ENCODE measurements around the gene OR5M3.

The OR5M3 gene

DNA sequence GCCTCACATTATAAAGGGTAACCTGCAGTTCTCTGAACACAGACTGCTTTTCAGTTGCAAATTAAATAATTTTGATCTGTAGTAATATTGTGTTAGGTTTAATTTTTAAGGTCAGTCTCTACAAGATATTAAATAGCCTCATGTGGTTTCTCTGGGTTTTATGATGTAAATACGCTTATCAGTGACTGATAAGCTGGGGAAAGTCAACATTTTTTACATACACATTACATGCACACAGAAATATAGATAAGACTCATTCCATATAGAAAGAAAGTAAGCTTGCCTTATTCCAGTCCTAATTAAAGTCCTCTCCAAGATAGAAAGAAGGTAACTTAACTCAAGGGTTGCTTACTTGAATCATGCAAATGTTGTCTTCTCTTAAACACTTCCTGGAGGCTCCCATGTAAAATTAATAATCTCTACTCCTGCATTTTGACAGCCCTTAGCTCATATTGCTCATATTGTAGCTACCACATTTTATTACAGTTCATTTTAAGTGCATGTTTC lies 1.6 kb upstream of the OR5M3 start:
- no peak overlapping the region for H3K14ac ChIP-seq (ENCODE audit: low read length)
- H3K27ac ChIP-seq (ENCODE audit: low read depth, low read length): no peak overlapping the region
- no peaks in the 10 kb centered on the region for H3K27me3 ChIP-seq (ENCODE audit: insufficient read depth, low read length)
- no peaks in the 10 kb centered on the region for H3K4me1 ChIP-seq (ENCODE audit: control insufficient read depth in 1 of 2, insufficient read depth in 2 of 2, low read length in 2 of 2)
- H3K18ac ChIP-seq (ENCODE audit: low read length): no peak overlapping the region
- no peak overlapping the region for H3K23ac ChIP-seq (ENCODE audit: low read length)
- no peak overlapping the region for H3K4me3 ChIP-seq (ENCODE audit: low read depth, low read length)
- H4K12ac ChIP-seq (ENCODE audit: low read depth, low read length): no peak overlapping the region
- H2BK5ac ChIP-seq (ENCODE audit: low read depth, low read length, poor library complexity): no peak overlapping the region
- no CpG with 5 or more reads among the region's 1 CpG for WGBS (ENCODE audit: extremely low coverage, insufficient coverage, insufficient read length)
- H3K36me3 ChIP-seq (ENCODE audit: control insufficient read depth in 1 of 2, insufficient read depth in 2 of 2, low read length in 2 of 2): no peaks in the 10 kb centered on the region
- no peak for DNase-seq
- H2BK12ac ChIP-seq (ENCODE audit: low read length): no peak overlapping the region
- H3K79me2 ChIP-seq (ENCODE audit: control insufficient read depth, insufficient read depth, low read length, poor library complexity): no peaks in the 10 kb centered on the region
- no peaks in the 10 kb centered on the region for H3K79me1 ChIP-seq (ENCODE audit: low read length)
- H2BK120ac ChIP-seq (ENCODE audit: insufficient read depth, low read length, poor library complexity): no peak overlapping the region
- no peaks in the 10 kb centered on the region for H3K9me3 ChIP-seq (ENCODE audit: insufficient read depth, low read depth, low read length)
- no peak overlapping the region for H4K8ac ChIP-seq (ENCODE audit: low read depth, low read length)
- H3K4ac ChIP-seq (ENCODE audit: low read depth, low read length): no peak overlapping the region
- no peak overlapping the region for H2AFZ ChIP-seq (ENCODE audit: insufficient read depth, low read length, poor library complexity)
- no peak overlapping the region for H3K9ac ChIP-seq (ENCODE audit: low read length)
- H2AK5ac ChIP-seq (ENCODE audit: low read length): no peak overlapping the region
- H4K91ac ChIP-seq (ENCODE audit: low read depth, low read length): no peak overlapping the region
- H3K4me2 ChIP-seq (ENCODE audit: low read length): no peak overlapping the region

GRCh38 chr11:56457076-56457475 lies 16.1 kb downstream of the OR5M3 start:
- no peak overlapping the region for H3K23ac ChIP-seq (ENCODE audit: low read length)
- H2BK5ac ChIP-seq (ENCODE audit: low read depth, low read length, poor library complexity): no peak overlapping the region
- H3K27me3 ChIP-seq (ENCODE audit: insufficient read depth, low read length): no peaks in the 10 kb centered on the region
- no peak for DNase-seq
- no peak overlapping the region for H3K9ac ChIP-seq (ENCODE audit: low read length)
- no CpG with 5 or more reads among the region's 1 CpG for WGBS (ENCODE audit: extremely low coverage, insufficient coverage, insufficient read length)
- H4K12ac ChIP-seq (ENCODE audit: low read depth, low read length): no peak overlapping the region
- H3K14ac ChIP-seq (ENCODE audit: low read length): no peak overlapping the region
- H3K27ac ChIP-seq (ENCODE audit: low read depth, low read length): no peak overlapping the region
- no peak overlapping the region for H3K4me3 ChIP-seq (ENCODE audit: low read depth, low read length)
- no peak overlapping the region for H3K4me2 ChIP-seq (ENCODE audit: low read length)
- no peaks in the 10 kb centered on the region for H3K4me1 ChIP-seq (ENCODE audit: control insufficient read depth in 1 of 2, insufficient read depth in 2 of 2, low read length in 2 of 2)
- no peak overlapping the region for H4K8ac ChIP-seq (ENCODE audit: low read depth, low read length)
- H2BK120ac ChIP-seq (ENCODE audit: insufficient read depth, low read length, poor library complexity): no peak overlapping the region
- H3K4ac ChIP-seq (ENCODE audit: low read depth, low read length): no peak overlapping the region
- H3K18ac ChIP-seq (ENCODE audit: low read length): no peak overlapping the region
- no peaks in the 10 kb centered on the region for H3K9me3 ChIP-seq (ENCODE audit: insufficient read depth, low read depth, low read length)
- H3K79me2 ChIP-seq (ENCODE audit: control insufficient read depth, insufficient read depth, low read length, poor library complexity): no peaks in the 10 kb centered on the region
- H2AK5ac ChIP-seq (ENCODE audit: low read length): no peak overlapping the region
- H2BK12ac ChIP-seq (ENCODE audit: low read length): no peak overlapping the region
- H3K79me1 ChIP-seq (ENCODE audit: low read length): no peaks in the 10 kb centered on the region
- no peak overlapping the region for H2AFZ ChIP-seq (ENCODE audit: insufficient read depth, low read length, poor library complexity)
- H4K91ac ChIP-seq (ENCODE audit: low read depth, low read length): no peak overlapping the region
- no peaks in the 10 kb centered on the region for H3K36me3 ChIP-seq (ENCODE audit: control insufficient read depth in 1 of 2, insufficient read depth in 2 of 2, low read length in 2 of 2)

DNA sequence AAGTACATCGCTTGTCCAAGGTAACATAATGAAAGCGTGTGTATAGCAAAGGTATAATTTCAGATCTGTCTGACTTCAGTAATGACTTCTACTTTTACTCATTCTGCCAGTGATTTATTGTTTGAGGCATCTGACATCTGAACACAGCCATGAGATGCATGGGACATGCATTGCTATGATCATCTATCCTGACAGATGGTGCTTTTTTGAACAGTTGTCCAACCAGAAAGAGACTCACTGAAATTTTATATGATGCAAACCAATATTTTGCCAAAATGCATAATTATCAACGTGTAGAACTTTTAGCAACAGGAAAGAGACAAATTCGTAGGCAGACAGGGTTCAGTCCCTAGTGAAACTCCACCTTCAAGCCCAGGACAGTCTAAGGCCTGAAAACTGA lies 19.6 kb downstream of the OR5M3 start:
- H3K9me3 ChIP-seq (ENCODE audit: insufficient read depth, low read depth, low read length): no peaks in the 10 kb centered on the region
- H3K4ac ChIP-seq (ENCODE audit: low read depth, low read length): no peak overlapping the region
- no peak overlapping the region for H3K23ac ChIP-seq (ENCODE audit: low read length)
- no peak overlapping the region for H4K91ac ChIP-seq (ENCODE audit: low read depth, low read length)
- H3K18ac ChIP-seq (ENCODE audit: low read length): no peak overlapping the region
- H3K79me2 ChIP-seq (ENCODE audit: control insufficient read depth, insufficient read depth, low read length, poor library complexity): no peaks in the 10 kb centered on the region
- no peaks in the 10 kb centered on the region for H3K36me3 ChIP-seq (ENCODE audit: control insufficient read depth in 1 of 2, insufficient read depth in 2 of 2, low read length in 2 of 2)
- H3K14ac ChIP-seq (ENCODE audit: low read length): no peak overlapping the region
- no peak overlapping the region for H4K8ac ChIP-seq (ENCODE audit: low read depth, low read length)
- no peak overlapping the region for H2AK5ac ChIP-seq (ENCODE audit: low read length)
- no peak overlapping the region for H2AFZ ChIP-seq (ENCODE audit: insufficient read depth, low read length, poor library complexity)
- no peak overlapping the region for H3K4me2 ChIP-seq (ENCODE audit: low read length)
- no peaks in the 10 kb centered on the region for H3K4me1 ChIP-seq (ENCODE audit: control insufficient read depth in 1 of 2, insufficient read depth in 2 of 2, low read length in 2 of 2)
- no peak overlapping the region for H2BK12ac ChIP-seq (ENCODE audit: low read length)
- DNase-seq: no peak
- no peaks in the 10 kb centered on the region for H3K79me1 ChIP-seq (ENCODE audit: low read length)
- no CpG with 5 or more reads among the region's 4 CpGs for WGBS (ENCODE audit: extremely low coverage, insufficient coverage, insufficient read length)
- no peak overlapping the region for H2BK120ac ChIP-seq (ENCODE audit: insufficient read depth, low read length, poor library complexity)
- no peak overlapping the region for H3K4me3 ChIP-seq (ENCODE audit: low read depth, low read length)
- no peaks in the 10 kb centered on the region for H3K27me3 ChIP-seq (ENCODE audit: insufficient read depth, low read length)
- no peak overlapping the region for H3K9ac ChIP-seq (ENCODE audit: low read length)
- H4K12ac ChIP-seq (ENCODE audit: low read depth, low read length): no peak overlapping the region
- H2BK5ac ChIP-seq (ENCODE audit: low read depth, low read length, poor library complexity): no peak overlapping the region
- H3K27ac ChIP-seq (ENCODE audit: low read depth, low read length): no peak overlapping the region

Measured in trophoblast cell (in vitro differentiated cells and primary cell).